Measurements from ENCODE around the gene EXOSC2. TPM values are rescaled to one million over a fixed set of nuclear protein-coding genes. Genes with fewer than 3 reads are reported as not detected.

Gene EXOSC2, protein sequence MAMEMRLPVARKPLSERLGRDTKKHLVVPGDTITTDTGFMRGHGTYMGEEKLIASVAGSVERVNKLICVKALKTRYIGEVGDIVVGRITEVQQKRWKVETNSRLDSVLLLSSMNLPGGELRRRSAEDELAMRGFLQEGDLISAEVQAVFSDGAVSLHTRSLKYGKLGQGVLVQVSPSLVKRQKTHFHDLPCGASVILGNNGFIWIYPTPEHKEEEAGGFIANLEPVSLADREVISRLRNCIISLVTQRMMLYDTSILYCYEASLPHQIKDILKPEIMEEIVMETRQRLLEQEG
- total RNA-seq (2012; rRNA removed) = 47.5 and 48.6 TPM in 2 replicates
- polyA plus RNA-seq (2012; rRNA removed) = 24.7 and 27.0 TPM in 2 replicates
- 8.7 and 18.7 TPM in 2 replicates for polyA plus RNA-seq (2012; cell fraction: cytosol; rRNA removed)
- polyA plus RNA-seq (2012; cell fraction: nucleus; rRNA removed; ENCODE audit: low replicate concordance) = 19.3 and 46.1 TPM in 2 replicates
- Bru-seq, nascent RNA = percentile 74 among the genes with signal in this experiment
- BruChase-seq, experiment 1, labeled RNA remaining after a 6-hour chase = percentile 80 among the genes with signal in this experiment
- BruChase-seq, experiment 2, labeled RNA remaining after a 2-hour chase = percentile 80 among the genes with signal in this experiment
- long read RNA-seq, partial matches to known transcripts = 0 of 8 reads
- long read RNA-seq, other reads (novel, unspliced or antisense) = 2 of 8 reads

GRCh38 chr9:130693426-130694191, at the start of gene EXOSC2:
TSS of gene EXOSC2 (plus strand) at chr9:130693780. CDS start at chr9:130693792, 12 bp downstream.
- H3K4ac ChIP-seq (ENCODE audit: low read depth, low read length) = peak within 1 kb of the TSS; percentile 83
- no peaks in the 10 kb centered on the region for H3K9me3 ChIP-seq (ENCODE audit: control insufficient read depth, insufficient read depth, low read length)
- H3K9me1 ChIP-seq (ENCODE audit: insufficient read depth, low read length) = peaks cover 16% of the 10 kb centered on the region
- H4K91ac ChIP-seq (ENCODE audit: insufficient read depth, low read depth, low read length) = peak within 1 kb of the TSS; percentile 79
- peak within 1 kb of the TSS; percentile 58; the same call in 1 of the 2 replicates for H2BK120ac ChIP-seq (ENCODE audit: low read depth, low read length)
- TF ChIP-seq POLR2A (IDR thresholded peaks at IDR 0.05; ENCODE audit: low read depth, low read length) (peak; percentile 85), MAZ (IDR thresholded peaks at IDR 0.05; ENCODE audit: borderline replicate concordance, low read depth, low read length) (peak; percentile 48; the same call in 1 of the 2 replicates), RFX5 (IDR thresholded peaks at IDR 0.05; ENCODE audit: low read depth, low read length) (no peak), MXI1 (IDR thresholded peaks at IDR 0.05; ENCODE audit: borderline replicate concordance, low read depth, low read length) (peak; percentile 92), NFE2L2 (IDR thresholded peaks at IDR 0.05; ENCODE audit: low read depth, low read length) (no peak)
- TF ChIP-seq, protein P1, sequence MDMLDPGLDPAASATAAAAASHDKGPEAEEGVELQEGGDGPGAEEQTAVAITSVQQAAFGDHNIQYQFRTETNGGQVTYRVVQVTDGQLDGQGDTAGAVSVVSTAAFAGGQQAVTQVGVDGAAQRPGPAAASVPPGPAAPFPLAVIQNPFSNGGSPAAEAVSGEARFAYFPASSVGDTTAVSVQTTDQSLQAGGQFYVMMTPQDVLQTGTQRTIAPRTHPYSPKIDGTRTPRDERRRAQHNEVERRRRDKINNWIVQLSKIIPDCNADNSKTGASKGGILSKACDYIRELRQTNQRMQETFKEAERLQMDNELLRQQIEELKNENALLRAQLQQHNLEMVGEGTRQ (IDR thresholded peaks at IDR 0.05; ENCODE audit: low read depth, low read length) = peak; percentile 61
- peak; percentile 92 for ATAC-seq (ENCODE audit: low read depth)
- H3K9ac ChIP-seq (ENCODE audit: low read depth, low read length) = peak within 1 kb of the TSS; percentile 88
- peak within 1 kb of the TSS; percentile 87 to 94 for H4K8ac ChIP-seq (ENCODE audit: low read depth in 2 of 2, low read length in 2 of 2)
- peak within 1 kb of the TSS; percentile 66 for H3K4me3 ChIP-seq (ENCODE audit: insufficient read depth, low read depth, low read length)
- peak; percentile 98 for DNase-seq
- peak within 1 kb of the TSS; percentile 98 for H3K14ac ChIP-seq (replicated peaks; ENCODE audit: low read depth, low read length)
- H3K79me1 ChIP-seq (ENCODE audit: low read depth in 1 of 2, low read length in 2 of 2) = peaks cover 21 to 39% of the 10 kb centered on the region in 2 experiments
- peak within 1 kb of the TSS; percentile 82 for H4K5ac ChIP-seq (ENCODE audit: low read depth, low read length)
- peak within 1 kb of the TSS; percentile 94 for H2AK9ac ChIP-seq (replicated peaks; ENCODE audit: low read depth, low read length, poor library complexity)
- H3K56ac ChIP-seq (ENCODE audit: extremely low read depth, insufficient read depth, low read length) = peak within 1 kb of the TSS; percentile 68
- peaks cover 21% of the 10 kb centered on the region for H3K36me3 ChIP-seq (ENCODE audit: control insufficient read depth, insufficient read depth, low read length)
- peak within 1 kb of the TSS; percentile 89 for H2AK5ac ChIP-seq (ENCODE audit: low read depth, low read length)
- intact Hi-C loops (cut with micrococcal nuclease) (no loop called here), in situ Hi-C loops (cut with MboI; ENCODE audit: low sequenced_read_pairs) (no loop called here), dilution Hi-C loops (cut with HindIII; ENCODE audit: low sequenced_read_pairs, unreplicated experiment) (no loop called here)
- no peak within 1 kb of the TSS for H2BK15ac ChIP-seq (ENCODE audit: low read depth, low read length)
- H3K23ac ChIP-seq (ENCODE audit: low read depth, low read length) = peak within 1 kb of the TSS; percentile 84
- 0% methylated on average over 24 of the region's 40 CpGs; no CpG with 5 or more reads in 1 of the 2 experiments for WGBS, 2 experiments (ENCODE audit: extremely low coverage in 2 of 2, insufficient read length in 1 of 2)
- no peaks in the 10 kb centered on the region for H3K27me3 ChIP-seq (ENCODE audit: control insufficient read depth, insufficient read depth, low read length)
- peak within 1 kb of the TSS; percentile 93 for H3K4me2 ChIP-seq (ENCODE audit: low read depth, low read length)
- H2BK20ac ChIP-seq (ENCODE audit: low read depth, low read length) = peak within 1 kb of the TSS; percentile 39; the same call in 1 of the 2 replicates
- H4K20me1 ChIP-seq (ENCODE audit: insufficient read depth, low read length) = peaks cover 10% of the 10 kb centered on the region
- no TSS peak for BruUV-seq (replicated peaks)
- peak within 1 kb of the TSS; percentile 78 for H3K27ac ChIP-seq (ENCODE audit: insufficient read depth, low read length)
- peak within 1 kb of the TSS; percentile 72 for H2BK5ac ChIP-seq (ENCODE audit: low read depth, low read length, poor library complexity, severe bottlenecking)
- ChIA-PET CTCF (interaction anchor here (0.7 to 1.2 kb wide), 2 partner anchors 8 to 48 kb away, joined by 3 to 6 read pairs; no protein-coding TSS in a partner anchor), POLR2A (ENCODE audit: unreplicated experiment) (interaction anchor here (0.6 kb wide), 1 partner anchor 63 kb away, joined by 18 read pairs; no protein-coding TSS in a partner anchor)
- peaks cover 4% of the 10 kb centered on the region for H3K4me1 ChIP-seq (ENCODE audit: control insufficient read depth, insufficient read depth, low read length)
- H3K18ac ChIP-seq (ENCODE audit: low read depth, low read length) = peak within 1 kb of the TSS; percentile 30
- peak within 1 kb of the TSS; percentile 95 for H2AFZ ChIP-seq (replicated peaks; ENCODE audit: low read length, poor library complexity)
